ENCODE data around the gene SLC30A9. TPM values are rescaled to one million over a fixed set of nuclear protein-coding genes. Genes with fewer than 3 reads are reported as not detected.

The SLC30A9 gene
- total and polyA plus RNA-seq, 10 donors = 7.1 to 54.4 (median 33.9) TPM

DNA sequence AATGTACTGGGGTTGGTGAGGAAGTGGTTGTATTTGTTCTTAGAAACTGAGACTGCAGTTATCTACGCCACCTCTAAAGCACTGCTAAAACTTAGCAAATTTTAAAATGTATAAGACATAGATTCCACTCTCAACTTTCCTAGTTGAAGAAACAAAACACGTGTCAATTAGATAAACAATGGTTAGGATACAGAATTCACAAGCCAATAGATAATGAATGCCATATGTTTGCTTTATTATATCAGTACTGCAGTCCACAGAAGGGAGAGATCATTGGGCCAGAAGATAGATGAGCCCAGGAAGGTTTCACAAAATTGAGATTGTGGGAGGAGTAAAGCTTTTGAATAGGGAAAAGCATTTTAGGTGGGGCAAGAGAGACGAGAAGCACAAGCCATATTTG lies 40.8 kb upstream of the SLC30A9 start:
- no peaks in the 10 kb centered on the region for H3K4me1 ChIP-seq
- intact Hi-C loops (cut with DNase I; ENCODE audit: low total_unique reads) = no loop called here
- H3K27me3 ChIP-seq (replicated peaks in 1 of 7) = no peaks in the 10 kb centered on the region
- H3K27ac ChIP-seq = no peak overlapping the region
- TF ChIP-seq POLR2AphosphoS5 (IDR thresholded peaks at IDR 0.05) (no peak), POLR2A (IDR thresholded peaks at IDR 0.05) (no peak)
- TF ChIP-seq, protein P1, sequence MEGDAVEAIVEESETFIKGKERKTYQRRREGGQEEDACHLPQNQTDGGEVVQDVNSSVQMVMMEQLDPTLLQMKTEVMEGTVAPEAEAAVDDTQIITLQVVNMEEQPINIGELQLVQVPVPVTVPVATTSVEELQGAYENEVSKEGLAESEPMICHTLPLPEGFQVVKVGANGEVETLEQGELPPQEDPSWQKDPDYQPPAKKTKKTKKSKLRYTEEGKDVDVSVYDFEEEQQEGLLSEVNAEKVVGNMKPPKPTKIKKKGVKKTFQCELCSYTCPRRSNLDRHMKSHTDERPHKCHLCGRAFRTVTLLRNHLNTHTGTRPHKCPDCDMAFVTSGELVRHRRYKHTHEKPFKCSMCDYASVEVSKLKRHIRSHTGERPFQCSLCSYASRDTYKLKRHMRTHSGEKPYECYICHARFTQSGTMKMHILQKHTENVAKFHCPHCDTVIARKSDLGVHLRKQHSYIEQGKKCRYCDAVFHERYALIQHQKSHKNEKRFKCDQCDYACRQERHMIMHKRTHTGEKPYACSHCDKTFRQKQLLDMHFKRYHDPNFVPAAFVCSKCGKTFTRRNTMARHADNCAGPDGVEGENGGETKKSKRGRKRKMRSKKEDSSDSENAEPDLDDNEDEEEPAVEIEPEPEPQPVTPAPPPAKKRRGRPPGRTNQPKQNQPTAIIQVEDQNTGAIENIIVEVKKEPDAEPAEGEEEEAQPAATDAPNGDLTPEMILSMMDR (IDR thresholded peaks at IDR 0.05 in 8 of 11, conservative IDR thresholded peaks at IDR 0.05 in 3 of 11) = no peak
- peaks cover 4 to 100% (median 72%) of the 10 kb centered on the region in 6 donors for H3K36me3 ChIP-seq
- H3K4me3 ChIP-seq = no peak overlapping the region
- H3K9me3 ChIP-seq = no peaks in the 10 kb centered on the region
- no peak for DNase-seq
- 79 to 93% (median 89%) methylated on average over 3 of the region's 3 CpGs for WGBS, 5 donors

DNA sequence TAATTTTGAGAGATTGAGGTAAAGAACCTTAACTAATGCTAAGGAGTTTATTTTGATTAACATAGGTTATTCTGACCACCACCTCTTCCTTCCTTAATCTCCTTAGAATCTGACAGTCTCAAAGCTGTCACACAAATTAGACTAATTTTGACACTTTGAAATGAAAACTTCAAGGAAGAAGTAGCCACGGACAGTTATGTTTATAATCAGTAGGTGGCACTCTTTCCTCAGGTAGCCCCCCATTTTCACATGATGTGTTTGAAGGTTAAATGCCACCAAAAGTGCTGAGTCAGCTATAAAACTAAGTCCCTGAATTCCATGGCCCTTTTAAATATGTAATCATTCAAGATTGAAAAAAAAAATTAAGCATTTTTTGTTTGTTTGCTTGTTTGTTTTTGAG lies 32.7 kb upstream of the SLC30A9 start:
- no peak for DNase-seq
- Histone ChIP-seq H3K4me3 (no peak overlapping the region), H3K9me3 (no peaks in the 10 kb centered on the region), H3K4me1 (no peaks in the 10 kb centered on the region), H3K27me3 (replicated peaks in 1 of 7) (no peaks in the 10 kb centered on the region), H3K27ac (no peak overlapping the region), H3K36me3 (peaks cover 0 to 43% (median 25%) of the 10 kb centered on the region in 6 donors)
- intact Hi-C loops (cut with DNase I; ENCODE audit: low total_unique reads) = no loop called here
- TF ChIP-seq POLR2AphosphoS5 (IDR thresholded peaks at IDR 0.05) = no peak
- no peak for TF ChIP-seq POLR2A (IDR thresholded peaks at IDR 0.05)
- TF ChIP-seq, protein P1 (IDR thresholded peaks at IDR 0.05 in 8 of 11, conservative IDR thresholded peaks at IDR 0.05 in 3 of 11) = peak in 5 of 11 experiments; percentile 19 to 30 (median 28)
- WGBS, 5 donors = 6 to 25% (median 21%) methylated on average over 1 of the region's 1 CpG

DNA sequence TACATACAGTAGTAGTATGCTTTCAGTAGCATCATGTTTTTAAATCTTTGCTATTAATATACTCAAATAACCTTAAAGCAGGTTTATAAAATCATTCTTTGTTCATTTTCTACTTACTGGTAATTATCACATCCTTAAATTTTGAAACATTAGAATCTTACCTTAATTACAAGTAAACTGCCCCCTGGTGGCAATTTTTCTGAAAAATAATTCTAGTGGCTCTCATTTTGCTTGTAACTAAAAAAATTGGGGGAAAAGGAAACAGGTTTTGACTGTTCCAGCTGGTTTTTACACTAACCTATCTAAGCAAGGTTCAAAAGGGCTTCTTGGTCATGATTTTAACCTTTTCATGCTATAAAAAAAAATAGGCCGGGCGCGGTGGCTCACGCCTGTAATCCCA lies 27.2 kb upstream of the SLC30A9 start:
- H3K9me3 ChIP-seq = peaks cover 0 to 5% (median 2%) of the 10 kb centered on the region in 8 donors
- TF ChIP-seq POLR2A (IDR thresholded peaks at IDR 0.05) (no peak), POLR2AphosphoS5 (IDR thresholded peaks at IDR 0.05) (no peak)
- TF ChIP-seq, protein P1 (IDR thresholded peaks at IDR 0.05 in 8 of 11, conservative IDR thresholded peaks at IDR 0.05 in 3 of 11) = peak in 6 of 11 experiments; percentile 10 to 28 (median 25)
- no peak overlapping the region for H3K4me3 ChIP-seq
- 90 to 98% (median 94%) methylated on average over 4 of the region's 4 CpGs for WGBS, 5 donors
- DNase-seq = no peak
- H3K36me3 ChIP-seq = peaks cover 0 to under 1% (median 0%) of the 10 kb centered on the region in 6 donors
- intact Hi-C loops (cut with DNase I; ENCODE audit: low total_unique reads) = no loop called here
- H3K27ac ChIP-seq = no peak overlapping the region
- H3K4me1 ChIP-seq = no peaks in the 10 kb centered on the region
- H3K27me3 ChIP-seq (replicated peaks in 1 of 7) = no peaks in the 10 kb centered on the region

DNA sequence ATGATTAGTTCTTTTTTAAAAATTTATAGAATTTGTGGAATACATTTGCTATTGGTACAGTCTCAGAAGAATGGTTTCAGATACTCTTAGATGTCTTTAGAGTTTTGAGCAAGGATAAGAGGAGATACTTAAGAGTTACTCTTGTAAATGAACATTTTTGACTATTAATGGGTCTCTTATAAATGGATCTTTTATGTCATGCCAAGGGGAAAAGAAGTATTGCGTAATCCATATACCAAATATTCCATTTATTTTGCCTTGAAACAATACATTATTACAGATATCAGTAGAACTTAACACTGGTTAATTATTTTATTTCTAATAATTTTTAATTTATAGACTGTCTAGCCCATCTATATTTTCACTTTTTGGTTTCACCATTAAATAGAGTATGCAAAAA lies 25.9 kb upstream of the SLC30A9 start:
- intact Hi-C loops (cut with DNase I; ENCODE audit: low total_unique reads) = no loop called here
- 92 to 98% (median 98%) methylated on average over 1 of the region's 1 CpG for WGBS, 5 donors
- no peak for DNase-seq
- no peaks in the 10 kb centered on the region for H3K36me3 ChIP-seq
- TF ChIP-seq POLR2AphosphoS5 (IDR thresholded peaks at IDR 0.05) (no peak), POLR2A (IDR thresholded peaks at IDR 0.05) (no peak)
- TF ChIP-seq, protein P1 (IDR thresholded peaks at IDR 0.05 in 8 of 11, conservative IDR thresholded peaks at IDR 0.05 in 3 of 11) = no peak
- no peaks in the 10 kb centered on the region for H3K4me1 ChIP-seq
- no peak overlapping the region for H3K4me3 ChIP-seq
- no peaks in the 10 kb centered on the region for H3K27me3 ChIP-seq (replicated peaks in 1 of 7)
- peaks cover 0 to 18% (median 15%) of the 10 kb centered on the region in 8 donors for H3K9me3 ChIP-seq
- no peak overlapping the region for H3K27ac ChIP-seq

Measured in spleen (tissue), 11 donors.